Keratinocyte (primary cell): ENCODE results near the gene A2M.

Experiments used
- CTCF ChIP-seq, 3 experiments: IDR thresholded peaks in 1 of 3; conservative IDR thresholded peaks in 1 of 3; optimal IDR thresholded peaks in 1 of 3; 2 replicates in 2 of 3; 3 replicates in 1 of 3; pipeline versions ENCODE3 to v1.5.1; 2011; ENCODE audit warnings: low read length in 3 of 3, mild to moderate bottlenecking in 3 of 3, moderate library complexity in 2 of 3, control low read depth in 1 of 3, inconsistent platforms in 1 of 3; ENCODE audit not compliant: insufficient read depth in 2 of 3; ENCODE audit errors: extremely low read depth in 1 of 3
- EZH2 ChIP-seq: IDR thresholded peaks from one replicate; pipeline ENCODE4 v1.6.1; 2012; ENCODE audit warnings: inconsistent platforms, mild to moderate bottlenecking, low read length, moderate library complexity

GRCh38 chr12:9148926-9149325, 33.2 kb upstream of the A2M start:
- TF ChIP-seq CTCF (optimal IDR thresholded peaks at IDR 0.05 in 1 of 3, IDR thresholded peaks at IDR 0.05 in 1 of 3, conservative IDR thresholded peaks at IDR 0.05 in 1 of 3; ENCODE audit: extremely low read depth in 1 of 3, insufficient read depth in 2 of 3, low read length in 3 of 3) (no peak), EZH2 (no peak)
